HG02870 (cell line): ENCODE measurements around the gene TOM1L1.
"Not testable (repeated sequence)": the region's sequence is repeated elsewhere in the genome, so short reads cannot be mapped to it uniquely, and the experiment has no call there.

Source experiments
- ATAC-seq: cut with Tn5 transposase; IDR thresholded peaks from one replicate; pipeline ENCODE4 v1.9.1; 2021; ENCODE audit warnings: mild to moderate bottlenecking, moderate library complexity; ENCODE audit not compliant: unreplicated experiment

Gene TOM1L1

GRCh38 chr17:54900457-54901229 is at the start of gene TOM1L1:
Gene TOM1L1, plus strand, starts transcription at chr17:54900852. Its CDS starts 14 bp downstream, at chr17:54900866.
- no peak for ATAC-seq

DNA sequence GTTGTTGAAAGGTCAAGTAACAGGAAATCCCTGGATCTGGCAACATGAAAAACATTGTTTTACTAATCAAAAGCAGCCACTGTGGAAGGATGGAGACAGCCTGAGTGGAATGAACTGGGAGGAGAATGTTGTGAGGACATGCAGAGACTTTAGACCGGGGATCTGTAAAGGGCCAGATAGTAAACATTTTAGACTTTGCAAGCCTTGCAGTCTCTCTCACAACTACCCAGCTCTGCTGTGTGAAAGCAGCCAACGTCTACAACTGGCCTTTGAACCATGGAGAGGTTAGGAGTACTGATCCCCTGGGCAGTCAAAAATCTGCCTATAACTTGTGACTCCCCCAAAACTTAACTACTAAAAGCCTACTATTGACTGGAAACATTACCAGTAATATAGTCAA is 41.5 kb upstream of the TOM1L1 start:
- no peak for ATAC-seq

DNA sequence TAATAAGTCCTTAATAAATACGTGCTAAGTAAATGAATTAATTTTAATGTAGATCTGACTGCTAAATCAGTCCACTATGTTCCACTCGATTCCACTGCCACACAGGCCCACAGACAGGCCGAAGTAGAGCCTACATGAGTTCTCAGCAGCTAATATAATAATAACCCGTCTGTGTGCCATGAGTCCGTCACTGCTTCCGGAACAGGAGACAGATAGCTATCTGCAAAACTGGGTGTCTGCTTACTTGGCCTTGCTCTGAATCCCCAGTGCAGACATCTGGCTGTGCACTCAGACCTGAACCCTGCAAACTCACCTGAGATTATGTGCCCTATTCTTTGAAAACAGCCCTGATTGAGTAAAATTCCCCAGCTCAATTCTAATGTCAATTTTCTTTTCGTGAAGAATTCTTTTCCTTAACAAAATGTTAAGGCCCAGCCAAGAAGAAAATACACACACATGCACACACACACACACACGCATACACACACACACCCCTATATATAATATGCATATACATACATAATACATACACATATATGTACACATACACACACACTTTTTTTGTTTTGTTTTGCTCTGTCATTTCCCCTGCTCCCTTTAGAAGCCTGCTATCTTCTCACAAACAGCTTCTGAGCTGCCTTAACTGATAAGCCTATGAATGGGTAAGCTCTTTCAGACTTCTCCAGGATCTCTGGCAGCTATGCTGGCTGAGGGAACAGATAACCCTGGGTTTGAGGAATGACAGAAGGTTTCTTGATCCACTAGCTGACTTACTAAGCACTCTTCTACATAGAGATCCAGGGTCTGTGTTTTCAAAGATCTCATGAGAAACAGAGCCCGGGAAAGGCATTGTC is 39.8 kb upstream of the TOM1L1 start:
- ATAC-seq = no peak

DNA sequence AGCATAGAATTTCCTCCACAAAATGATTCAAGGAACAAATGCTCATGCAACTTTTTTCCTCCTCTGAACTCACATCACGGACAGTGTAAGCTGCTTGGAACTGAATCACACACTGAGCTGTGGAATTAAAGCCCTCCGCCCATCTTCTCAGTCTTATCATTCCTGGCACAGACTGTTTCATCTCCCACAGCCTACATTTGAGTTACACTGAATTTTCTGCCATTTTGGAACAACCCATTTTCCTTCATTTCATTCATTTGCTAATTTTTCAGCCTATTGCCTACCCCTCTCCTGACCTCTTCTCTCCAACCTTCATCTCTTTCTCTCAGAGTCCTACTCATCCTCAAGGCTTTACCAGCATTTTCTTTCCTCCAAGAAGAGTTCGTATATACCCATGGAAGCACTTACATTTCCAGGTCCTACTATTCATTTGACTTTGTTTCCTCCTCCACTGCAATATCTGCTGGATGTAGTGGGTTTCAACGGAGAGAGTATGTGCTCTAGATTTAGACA is 39.1 kb upstream of the TOM1L1 start:
- no peak for ATAC-seq

GRCh38 chr17:54863176-54863575 is 37.5 kb upstream of the TOM1L1 start:
- no peak for ATAC-seq

- ATAC-seq = no peak
Measured at GRCh38 chr17:54864070-54864469, 36.6 kb upstream of the TOM1L1 start.

- no peak for ATAC-seq
Measured at GRCh38 chr17:54864636-54865356, 35.9 kb upstream of the TOM1L1 start.

- no peak for ATAC-seq
Measured at GRCh38 chr17:54867634-54868033, 33.0 kb upstream of the TOM1L1 start.

- no peak for ATAC-seq
Measured at GRCh38 chr17:54870671-54871175, 29.9 kb upstream of the TOM1L1 start.

DNA sequence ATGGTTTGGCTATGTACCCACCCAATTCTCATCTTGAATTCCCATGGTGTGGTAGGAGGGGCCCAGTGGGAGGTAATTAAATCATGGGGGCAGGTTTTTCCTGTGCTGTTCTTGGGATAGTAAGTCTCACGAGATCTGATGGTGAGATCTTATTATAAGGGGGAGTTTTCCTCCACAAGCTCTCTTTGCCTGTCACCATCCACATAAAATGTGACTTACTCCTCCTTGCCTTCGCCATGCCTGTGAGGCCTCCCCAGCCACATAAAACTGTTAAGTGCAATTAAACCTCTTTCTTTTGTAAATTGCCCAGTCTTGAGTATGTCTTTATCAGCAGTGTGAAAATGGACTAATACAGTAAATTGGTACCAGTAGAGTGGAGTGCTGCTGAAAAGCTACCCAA is 24.7 kb upstream of the TOM1L1 start:
- not testable (repeated sequence) for ATAC-seq

GRCh38 chr17:54876656-54877195 is 23.9 kb upstream of the TOM1L1 start:
- no peak for ATAC-seq

DNA sequence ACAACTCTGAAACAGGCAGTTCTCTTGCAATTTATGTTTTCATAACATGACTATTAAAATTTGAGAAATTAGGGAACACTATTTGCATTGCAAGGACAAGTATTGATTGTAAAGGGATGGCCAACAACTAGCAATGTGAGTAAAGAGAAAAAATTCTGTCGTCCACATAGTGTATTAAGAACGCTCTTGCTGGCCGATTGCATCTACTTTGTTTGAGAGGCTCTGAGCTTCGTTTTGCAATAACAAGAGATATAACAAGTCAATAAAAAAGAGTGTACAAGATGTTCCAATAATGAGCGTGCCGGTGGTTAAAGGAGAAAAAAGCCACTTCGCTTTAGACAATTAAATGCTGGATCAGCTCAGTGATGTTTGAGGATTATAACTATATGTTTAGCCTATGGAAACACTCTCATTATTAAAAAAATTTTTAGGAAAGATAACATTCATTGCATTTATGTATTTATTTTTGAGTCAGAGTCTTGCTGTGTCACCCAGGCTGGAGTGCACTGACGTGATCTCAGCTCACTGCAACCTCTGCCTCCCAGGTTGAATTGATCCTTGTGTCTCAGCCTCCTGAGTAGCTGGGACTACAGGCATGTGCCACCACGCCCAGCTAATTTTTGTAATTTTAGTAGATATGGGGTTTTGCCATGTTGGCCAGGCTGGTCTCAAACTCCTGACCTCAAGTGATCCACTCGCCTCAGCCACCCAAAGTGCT is 19.2 kb upstream of the TOM1L1 start:
- ATAC-seq = no peak

- no peak for ATAC-seq
Measured at GRCh38 chr17:54882371-54882770, 18.3 kb upstream of the TOM1L1 start.

GRCh38 chr17:54882950-54883349 is 17.7 kb upstream of the TOM1L1 start:
- ATAC-seq = peak; percentile 97

DNA sequence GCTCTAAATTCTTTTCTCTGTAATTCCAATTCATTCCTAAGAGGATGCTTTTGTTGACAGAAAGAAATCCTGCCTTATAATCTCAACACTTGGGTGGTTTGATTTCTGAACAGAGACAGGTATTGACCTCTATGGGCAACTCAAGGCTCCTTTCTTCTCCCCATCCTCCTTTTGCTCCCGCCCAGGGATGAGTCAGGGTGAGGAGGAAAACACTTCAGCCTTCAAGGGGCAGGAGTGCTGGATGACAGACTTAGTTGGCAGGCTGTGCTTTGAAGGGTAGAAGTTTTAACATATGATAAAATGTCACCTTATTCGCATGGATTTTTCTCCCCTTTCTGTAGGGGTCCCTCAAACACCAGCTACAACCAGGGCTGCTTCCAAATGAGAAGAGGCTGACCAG is 16.7 kb upstream of the TOM1L1 start:
- ATAC-seq = no peak

DNA sequence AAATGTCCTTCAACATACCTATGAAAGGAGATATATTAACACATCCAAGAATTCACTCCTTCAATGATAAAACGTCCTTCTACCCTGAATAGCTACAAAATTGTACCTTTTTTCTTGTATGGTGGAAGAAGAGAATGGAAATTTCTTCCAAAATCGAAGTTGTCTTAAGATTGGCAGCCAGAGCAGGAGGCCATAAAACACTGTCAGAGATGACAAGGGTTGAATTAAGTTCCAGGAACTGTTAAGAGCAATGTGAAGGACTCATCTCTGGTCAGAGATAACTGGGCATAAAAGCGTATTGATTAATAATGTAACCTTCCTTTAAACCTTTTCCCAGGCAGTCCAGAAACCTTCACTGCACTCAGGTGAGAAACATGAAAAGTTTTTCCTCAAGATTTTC is 12.9 kb upstream of the TOM1L1 start:
- no peak for ATAC-seq

DNA sequence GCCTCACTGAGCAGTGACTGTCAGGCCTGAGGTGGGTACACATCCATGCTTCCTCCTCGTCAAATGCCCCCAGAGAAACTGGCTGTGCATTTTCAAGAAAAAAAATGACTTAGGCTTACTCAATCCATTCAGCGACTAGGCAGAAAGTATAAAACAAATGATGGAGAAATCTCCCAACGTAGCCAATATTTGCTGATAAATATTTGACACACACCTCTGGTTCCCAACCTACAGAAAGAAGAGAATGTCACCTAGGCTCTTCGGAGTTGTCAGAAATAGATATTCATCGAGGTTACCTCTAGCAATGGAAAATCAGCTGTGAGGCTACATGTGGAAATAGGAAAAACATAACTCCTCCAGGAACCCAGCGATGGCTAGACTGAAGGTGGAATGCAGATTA is 12.4 kb upstream of the TOM1L1 start:
- no peak for ATAC-seq

DNA sequence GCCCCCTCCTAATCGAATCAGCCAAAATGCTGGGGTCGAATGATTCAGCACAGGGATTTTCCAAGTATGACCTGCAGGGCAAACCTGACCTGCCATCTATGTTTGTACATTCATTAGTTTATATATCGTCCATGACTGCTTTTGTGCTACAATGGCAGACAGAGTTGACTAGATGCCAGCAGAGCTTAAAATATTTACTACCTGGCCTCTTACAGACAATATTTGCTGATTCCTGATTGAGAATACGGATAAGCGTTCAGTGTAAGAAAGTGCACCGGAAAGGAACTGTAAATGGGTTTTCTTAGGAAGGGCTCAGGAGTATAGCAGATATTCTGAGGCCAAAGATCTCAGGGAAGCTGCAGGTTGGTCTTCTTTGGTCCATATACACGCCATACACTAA is 11.7 kb upstream of the TOM1L1 start:
- no peak for ATAC-seq

- ATAC-seq = no peak
Measured at GRCh38 chr17:54891176-54891821, 9.4 kb upstream of the TOM1L1 start.

GRCh38 chr17:54892360-54892759 is 8.3 kb upstream of the TOM1L1 start:
- no peak for ATAC-seq
